HFFc6 (cell line): Measurements from ENCODE around the gene LRGUK. TPM values are rescaled to one million over a fixed set of nuclear protein-coding genes. Genes with fewer than 3 reads are reported as not detected.

Experiments used
- DNase-seq: peaks from one replicate; pipeline ENCODE4 v3.0.0-alpha.2; 2018
- H3K27ac Mint-ChIP-seq: 2 replicates; pipeline ENCODE4 v1.8.0; 2020; ENCODE audit warnings: mild to moderate bottlenecking, mixed read lengths
- H3K27me3 Mint-ChIP-seq: 2 replicates; pipeline ENCODE4 v1.8.0; 2021; ENCODE audit warnings: mild to moderate bottlenecking, moderate library complexity, mixed read lengths; ENCODE audit not compliant: insufficient read depth
- H3K36me3 Mint-ChIP-seq: 2 replicates; pipeline ENCODE4 v1.8.0; 2021; ENCODE audit warnings: low read depth, mixed read lengths
- H3K4me1 Mint-ChIP-seq: 2 replicates; pipeline ENCODE4 v1.8.0; 2020; ENCODE audit warnings: low read depth, mixed read lengths
- H3K4me3 Mint-ChIP-seq: 2 replicates; pipeline ENCODE4 v1.8.0; 2020; ENCODE audit warnings: mild to moderate bottlenecking, moderate library complexity, mixed read lengths
- H3K9me3 Mint-ChIP-seq: 2 replicates; pipeline ENCODE4 v1.8.0; 2020; ENCODE audit warnings: mild to moderate bottlenecking, mixed read lengths
- total RNA-seq, 6 experiments: library from RNA; stranded (reverse); fragmentation: NEBNext Ultra II Directional; extraction: Animal tissue kit (Norgen Biotek cat#: 25700); gene quantifications; 2 replicates in 1 of 6; 3 replicates in 5 of 6; pipeline ENCODE4 v1.2.3, GENCODE V29; 2021
- TF ChIP-seq, protein P1 (sequence below): fragments of 200-600 bp; sonication (generic); IDR thresholded peaks from 2 replicates; pipeline ENCODE4 v1.5.0; 2021; ENCODE audit warnings: antibody characterized with exemption, mild to moderate bottlenecking

The LRGUK gene
- total RNA-seq, 6 experiments from 2014 or later, result 0.07 to 0.32 (median 0.10) TPM; not detected in 3

GRCh38 chr7:134284952-134285351 lies 157.8 kb downstream of the LRGUK start:
- Mint-ChIP-seq H3K9me3 (no peaks in the 10 kb centered on the region), H3K4me3 (no peak overlapping the region), H3K36me3 (peaks cover under 1% of the 10 kb centered on the region; the same call in 1 of the 2 replicates), H3K4me1 (peaks cover under 1% of the 10 kb centered on the region), H3K27me3 (peaks cover 11% of the 10 kb centered on the region), H3K27ac (no peak overlapping the region)
- no peak for DNase-seq
- TF ChIP-seq, protein P1, sequence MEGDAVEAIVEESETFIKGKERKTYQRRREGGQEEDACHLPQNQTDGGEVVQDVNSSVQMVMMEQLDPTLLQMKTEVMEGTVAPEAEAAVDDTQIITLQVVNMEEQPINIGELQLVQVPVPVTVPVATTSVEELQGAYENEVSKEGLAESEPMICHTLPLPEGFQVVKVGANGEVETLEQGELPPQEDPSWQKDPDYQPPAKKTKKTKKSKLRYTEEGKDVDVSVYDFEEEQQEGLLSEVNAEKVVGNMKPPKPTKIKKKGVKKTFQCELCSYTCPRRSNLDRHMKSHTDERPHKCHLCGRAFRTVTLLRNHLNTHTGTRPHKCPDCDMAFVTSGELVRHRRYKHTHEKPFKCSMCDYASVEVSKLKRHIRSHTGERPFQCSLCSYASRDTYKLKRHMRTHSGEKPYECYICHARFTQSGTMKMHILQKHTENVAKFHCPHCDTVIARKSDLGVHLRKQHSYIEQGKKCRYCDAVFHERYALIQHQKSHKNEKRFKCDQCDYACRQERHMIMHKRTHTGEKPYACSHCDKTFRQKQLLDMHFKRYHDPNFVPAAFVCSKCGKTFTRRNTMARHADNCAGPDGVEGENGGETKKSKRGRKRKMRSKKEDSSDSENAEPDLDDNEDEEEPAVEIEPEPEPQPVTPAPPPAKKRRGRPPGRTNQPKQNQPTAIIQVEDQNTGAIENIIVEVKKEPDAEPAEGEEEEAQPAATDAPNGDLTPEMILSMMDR, result no peak

DNA sequence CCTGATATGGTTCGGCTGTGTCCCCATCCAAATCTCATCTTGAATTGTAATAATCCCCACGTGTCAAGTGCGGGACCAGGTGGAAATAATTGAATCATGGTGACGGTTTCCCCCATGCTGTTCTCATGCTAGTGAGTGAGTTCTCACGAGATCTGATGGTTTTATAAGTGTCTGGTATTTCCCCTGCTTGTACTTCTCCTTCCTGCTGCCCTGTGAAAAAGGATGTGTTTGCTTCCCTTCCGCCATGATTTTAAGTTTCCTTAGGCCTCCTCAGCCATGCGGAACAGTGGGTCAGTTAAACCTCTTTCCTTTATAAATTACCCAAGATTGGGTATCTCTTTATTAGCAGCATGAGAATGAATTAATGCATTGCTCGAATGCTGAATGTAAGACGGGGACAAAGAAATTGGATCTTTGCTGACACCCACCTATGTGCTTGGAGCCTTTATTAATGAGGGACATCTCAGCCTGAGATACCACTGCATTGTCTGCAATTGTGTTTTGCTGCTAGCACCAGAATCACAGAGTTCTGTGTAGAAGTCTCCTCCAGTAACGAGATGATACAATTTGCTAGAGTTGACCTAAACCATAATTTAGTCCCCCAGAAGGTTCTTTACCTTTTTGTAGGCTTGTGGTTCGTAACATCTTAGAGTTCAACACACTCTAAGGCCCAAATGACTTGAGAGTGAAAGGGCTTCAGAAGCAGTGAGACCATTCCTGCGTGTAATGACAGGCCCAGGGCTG lies 160.9 kb downstream of the LRGUK start:
- Mint-ChIP-seq H3K9me3 (no peaks in the 10 kb centered on the region), H3K4me1 (peaks cover 11% of the 10 kb centered on the region), H3K4me3 (no peak overlapping the region), H3K36me3 (peaks cover 5% of the 10 kb centered on the region; the same call in 1 of the 2 replicates), H3K27ac (no peak overlapping the region), H3K27me3 (peaks cover 6% of the 10 kb centered on the region; the same call in 1 of the 2 replicates)
- DNase-seq, result no peak
- TF ChIP-seq, protein P1, result no peak

DNA sequence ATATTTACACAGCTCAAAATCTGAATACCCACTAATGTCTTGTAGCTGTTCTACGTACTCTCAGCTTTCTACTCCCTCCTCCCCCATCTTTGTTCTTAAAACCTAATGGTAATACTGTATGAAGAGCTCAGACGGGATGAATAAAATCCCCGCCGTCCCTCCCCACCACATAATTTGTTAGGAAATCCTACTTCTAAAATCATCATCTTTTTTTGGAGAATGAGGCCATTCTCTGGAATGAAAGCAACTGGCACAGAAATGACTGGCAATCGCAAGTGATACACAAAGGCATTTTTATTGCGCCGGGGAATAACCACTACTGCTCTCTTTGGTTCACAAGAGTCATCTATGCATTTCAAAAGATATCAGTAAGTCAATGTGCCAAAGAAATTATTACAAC lies 162.3 kb downstream of the LRGUK start:
- Mint-ChIP-seq H3K9me3 (no peaks in the 10 kb centered on the region), H3K4me3 (no peak overlapping the region), H3K4me1 (peaks cover 11% of the 10 kb centered on the region), H3K36me3 (peaks cover 11% of the 10 kb centered on the region), H3K27me3 (peaks cover 4% of the 10 kb centered on the region; the same call in 1 of the 2 replicates), H3K27ac (no peak overlapping the region)
- TF ChIP-seq, protein P1, result no peak
- DNase-seq, result no peak

DNA sequence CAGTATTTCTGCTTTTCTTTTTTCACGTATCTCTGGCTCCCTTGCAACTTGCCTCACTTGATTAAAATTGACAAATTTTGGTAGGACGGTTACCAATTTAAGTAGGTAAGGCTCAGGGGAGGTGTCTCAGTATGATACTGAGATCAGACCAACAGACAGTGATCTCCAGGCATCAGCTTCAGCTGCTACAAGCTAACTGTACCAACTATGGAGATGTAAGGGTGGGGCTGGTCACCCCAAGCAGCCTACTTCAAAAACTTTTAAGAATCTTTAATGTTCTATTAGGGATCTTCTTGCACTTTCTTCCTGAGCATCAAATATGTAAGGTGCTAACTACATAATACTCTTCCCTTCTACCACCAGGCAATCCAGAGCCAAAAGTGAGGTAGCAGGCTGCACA lies 162.7 kb downstream of the LRGUK start:
- Mint-ChIP-seq H3K36me3 (peaks cover 15% of the 10 kb centered on the region), H3K9me3 (no peaks in the 10 kb centered on the region), H3K27ac (no peak overlapping the region), H3K27me3 (peaks cover 5% of the 10 kb centered on the region), H3K4me1 (peaks cover 11% of the 10 kb centered on the region), H3K4me3 (no peak overlapping the region)
- no peak for DNase-seq
- TF ChIP-seq, protein P1, result no peak

DNA sequence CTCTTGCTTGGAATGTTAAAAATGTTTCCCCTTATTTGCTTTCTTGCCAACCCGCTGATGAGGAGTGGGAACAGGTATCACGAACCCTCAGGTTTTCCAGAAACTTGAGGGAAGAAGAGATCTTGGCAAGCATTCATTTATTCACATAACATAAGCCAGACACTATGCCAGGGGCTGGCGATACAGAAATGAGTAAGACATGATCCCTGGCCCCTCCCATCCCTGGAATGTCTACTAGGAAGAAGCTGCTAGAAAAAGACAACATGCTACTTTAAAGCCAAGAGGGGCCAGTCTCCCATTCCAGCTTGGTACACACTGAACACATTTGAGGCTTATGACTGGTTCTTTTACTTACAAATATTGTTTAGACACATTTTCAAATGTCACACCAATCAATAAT lies 163.1 kb downstream of the LRGUK start:
- TF ChIP-seq, protein P1, result no peak
- peaks cover 11% of the 10 kb centered on the region for H3K4me1 Mint-ChIP-seq
- no peak overlapping the region for H3K27ac Mint-ChIP-seq
- no peak overlapping the region for H3K4me3 Mint-ChIP-seq
- H3K36me3 Mint-ChIP-seq, result peaks cover 17% of the 10 kb centered on the region
- no peaks in the 10 kb centered on the region for H3K9me3 Mint-ChIP-seq
- peaks cover 5% of the 10 kb centered on the region for H3K27me3 Mint-ChIP-seq
- no peak for DNase-seq
